Measurements from ENCODE around the gene ATP1B1.

The ATP1B1 gene

GRCh38 chr1:169100651-169101088 lies 5.8 kb upstream of the ATP1B1 start:
- H2BK5ac ChIP-seq (ENCODE audit: low read length), result no peak overlapping the region
- H3K14ac ChIP-seq (ENCODE audit: low read length), result no peak overlapping the region
- H3K27ac ChIP-seq (replicated peaks; ENCODE audit: low read length), result no peak overlapping the region
- H3K4me1 ChIP-seq (ENCODE audit: control insufficient read depth in 2 of 2, insufficient read depth in 1 of 2, low read depth in 1 of 2, low read length in 2 of 2), result peaks cover 12 to 20% of the 10 kb centered on the region in 2 donors
- no peak overlapping the region for H3K4me2 ChIP-seq (ENCODE audit: insufficient read depth, low read length, poor library complexity, severe bottlenecking)
- H2AFZ ChIP-seq (ENCODE audit: low read length), result no peak overlapping the region
- H3K4me3 ChIP-seq (ENCODE audit: low read length in 2 of 2), result no peak overlapping the region
- H3K9ac ChIP-seq (ENCODE audit: low read depth, low read length, poor library complexity), result no peak overlapping the region
- H2AK5ac ChIP-seq (ENCODE audit: low read depth, low read length), result no peak overlapping the region
- no peaks in the 10 kb centered on the region for H3K9me3 ChIP-seq (replicated peaks in 1 of 2; ENCODE audit: control insufficient read depth in 2 of 2, insufficient read depth in 1 of 2, low read depth in 1 of 2, low read length in 2 of 2)
- H3K18ac ChIP-seq (ENCODE audit: low read length), result no peak overlapping the region
- no peaks in the 10 kb centered on the region for H3K36me3 ChIP-seq (replicated peaks in 1 of 2; ENCODE audit: control insufficient read depth in 2 of 2, insufficient read depth in 2 of 2, low read length in 2 of 2)
- no peak overlapping the region for H4K91ac ChIP-seq (ENCODE audit: low read depth, low read length, poor library complexity)
- WGBS, 2 donors (ENCODE audit: extremely low coverage in 2 of 2, insufficient read length in 2 of 2, insufficient replicate concordance in 1 of 2), result no CpG with 5 or more reads among the region's 3 CpGs
- peaks cover 0 to 13% (median 2%) of the 10 kb centered on the region in 3 experiments for H3K27me3 ChIP-seq (ENCODE audit: control insufficient read depth in 3 of 3, insufficient read depth in 3 of 3, low read depth in 1 of 3, low read length in 3 of 3)
- no peak for DNase-seq (ENCODE audit: low spot score)
- no peak overlapping the region for H3K4ac ChIP-seq (ENCODE audit: low read length)
- H2BK15ac ChIP-seq (ENCODE audit: low read length), result no peak overlapping the region
- no peaks in the 10 kb centered on the region for H3K79me1 ChIP-seq (ENCODE audit: low read depth, low read length)
- H2BK12ac ChIP-seq (ENCODE audit: low read length), result no peak overlapping the region
- H2BK120ac ChIP-seq (ENCODE audit: low read depth, low read length), result no peak overlapping the region
- no peak overlapping the region for H4K8ac ChIP-seq (ENCODE audit: low read depth, low read length)
- H3K23ac ChIP-seq (ENCODE audit: low read depth, low read length, poor library complexity), result no peak overlapping the region

- no peaks in the 10 kb centered on the region for H3K9me3 ChIP-seq (replicated peaks in 1 of 2; ENCODE audit: control insufficient read depth in 2 of 2, insufficient read depth in 1 of 2, low read depth in 1 of 2, low read length in 2 of 2)
- no peak overlapping the region for H3K4ac ChIP-seq (ENCODE audit: low read length)
- H2BK120ac ChIP-seq (ENCODE audit: low read depth, low read length), result no peak overlapping the region
- H2BK5ac ChIP-seq (ENCODE audit: low read length), result no peak overlapping the region
- no peak overlapping the region for H4K8ac ChIP-seq (ENCODE audit: low read depth, low read length)
- H2AK5ac ChIP-seq (ENCODE audit: low read depth, low read length), result no peak overlapping the region
- H3K4me3 ChIP-seq (ENCODE audit: low read length in 2 of 2), result no peak overlapping the region
- H3K23ac ChIP-seq (ENCODE audit: low read depth, low read length, poor library complexity), result no peak overlapping the region
- WGBS, 2 donors (ENCODE audit: extremely low coverage in 2 of 2, insufficient read length in 2 of 2, insufficient replicate concordance in 1 of 2), result no CpG with 5 or more reads among the region's 4 CpGs
- H4K91ac ChIP-seq (ENCODE audit: low read depth, low read length, poor library complexity), result no peak overlapping the region
- DNase-seq (ENCODE audit: low spot score), result no peak
- H3K9ac ChIP-seq (ENCODE audit: low read depth, low read length, poor library complexity), result no peak overlapping the region
- H3K27me3 ChIP-seq (ENCODE audit: control insufficient read depth in 3 of 3, insufficient read depth in 3 of 3, low read depth in 1 of 3, low read length in 3 of 3), result peaks cover 0 to 13% (median 2%) of the 10 kb centered on the region in 3 experiments
- no peak overlapping the region for H2BK15ac ChIP-seq (ENCODE audit: low read length)
- H3K27ac ChIP-seq (replicated peaks; ENCODE audit: low read length), result no peak overlapping the region
- H3K4me1 ChIP-seq (ENCODE audit: control insufficient read depth in 2 of 2, insufficient read depth in 1 of 2, low read depth in 1 of 2, low read length in 2 of 2), result peaks cover 12 to 20% of the 10 kb centered on the region in 2 donors
- H3K18ac ChIP-seq (ENCODE audit: low read length), result peak overlapping the region; percentile 61
- no peaks in the 10 kb centered on the region for H3K79me1 ChIP-seq (ENCODE audit: low read depth, low read length)
- peak overlapping the region; percentile 77 for H2AFZ ChIP-seq (ENCODE audit: low read length)
- no peaks in the 10 kb centered on the region for H3K36me3 ChIP-seq (replicated peaks in 1 of 2; ENCODE audit: control insufficient read depth in 2 of 2, insufficient read depth in 2 of 2, low read length in 2 of 2)
- H3K14ac ChIP-seq (ENCODE audit: low read length), result no peak overlapping the region
- H3K4me2 ChIP-seq (ENCODE audit: insufficient read depth, low read length, poor library complexity, severe bottlenecking), result no peak overlapping the region
- H2BK12ac ChIP-seq (ENCODE audit: low read length), result no peak overlapping the region
These were observed 3.9 kb upstream of the ATP1B1 start for GRCh38 chr1:169102567-169102966.

GRCh38 chr1:169103002-169103401 lies 3.5 kb upstream of the ATP1B1 start:
- WGBS, 2 donors (ENCODE audit: extremely low coverage in 2 of 2, insufficient read length in 2 of 2, insufficient replicate concordance in 1 of 2), result no CpG with 5 or more reads among the region's 5 CpGs
- no peak overlapping the region for H3K27ac ChIP-seq (replicated peaks; ENCODE audit: low read length)

GRCh38 chr1:169103480-169103893 lies 3.0 kb upstream of the ATP1B1 start:
- no peak overlapping the region for H3K14ac ChIP-seq (ENCODE audit: low read length)
- WGBS, 2 donors (ENCODE audit: extremely low coverage in 2 of 2, insufficient read length in 2 of 2, insufficient replicate concordance in 1 of 2), result no CpG with 5 or more reads among the region's 6 CpGs
- peaks cover 0 to 13% (median 2%) of the 10 kb centered on the region in 3 experiments for H3K27me3 ChIP-seq (ENCODE audit: control insufficient read depth in 3 of 3, insufficient read depth in 3 of 3, low read depth in 1 of 3, low read length in 3 of 3)
- H3K4me2 ChIP-seq (ENCODE audit: insufficient read depth, low read length, poor library complexity, severe bottlenecking), result no peak overlapping the region
- H4K8ac ChIP-seq (ENCODE audit: low read depth, low read length), result no peak overlapping the region
- H3K36me3 ChIP-seq (replicated peaks in 1 of 2; ENCODE audit: control insufficient read depth in 2 of 2, insufficient read depth in 2 of 2, low read length in 2 of 2), result no peaks in the 10 kb centered on the region
- no peak overlapping the region for H2AK5ac ChIP-seq (ENCODE audit: low read depth, low read length)
- H3K9ac ChIP-seq (ENCODE audit: low read depth, low read length, poor library complexity), result no peak overlapping the region
- H2BK120ac ChIP-seq (ENCODE audit: low read depth, low read length), result no peak overlapping the region
- H2BK15ac ChIP-seq (ENCODE audit: low read length), result no peak overlapping the region
- H3K79me1 ChIP-seq (ENCODE audit: low read depth, low read length), result no peaks in the 10 kb centered on the region
- no peak overlapping the region for H3K23ac ChIP-seq (ENCODE audit: low read depth, low read length, poor library complexity)
- H3K4me1 ChIP-seq (ENCODE audit: control insufficient read depth in 2 of 2, insufficient read depth in 1 of 2, low read depth in 1 of 2, low read length in 2 of 2), result peaks cover 20 to 22% of the 10 kb centered on the region in 2 donors
- H2BK5ac ChIP-seq (ENCODE audit: low read length), result no peak overlapping the region
- no peak overlapping the region for H3K4me3 ChIP-seq (ENCODE audit: low read length in 2 of 2)
- H2AFZ ChIP-seq (ENCODE audit: low read length), result peak overlapping the region; percentile 77
- no peak for DNase-seq (ENCODE audit: low spot score)
- H3K18ac ChIP-seq (ENCODE audit: low read length), result no peak overlapping the region
- no peaks in the 10 kb centered on the region for H3K9me3 ChIP-seq (replicated peaks in 1 of 2; ENCODE audit: control insufficient read depth in 2 of 2, insufficient read depth in 1 of 2, low read depth in 1 of 2, low read length in 2 of 2)
- no peak overlapping the region for H2BK12ac ChIP-seq (ENCODE audit: low read length)
- H3K4ac ChIP-seq (ENCODE audit: low read length), result no peak overlapping the region
- no peak overlapping the region for H3K27ac ChIP-seq (replicated peaks; ENCODE audit: low read length)
- no peak overlapping the region for H4K91ac ChIP-seq (ENCODE audit: low read depth, low read length, poor library complexity)

More at GRCh38 chr1:169103002-169103401, 3.5 kb upstream of the ATP1B1 start:
- Histone ChIP-seq H2AK5ac (ENCODE audit: low read depth, low read length) (no peak overlapping the region), H4K8ac (ENCODE audit: low read depth, low read length) (no peak overlapping the region), H2AFZ (ENCODE audit: low read length) (peak overlapping the region; percentile 77), H3K23ac (ENCODE audit: low read depth, low read length, poor library complexity) (no peak overlapping the region), H3K4me2 (ENCODE audit: insufficient read depth, low read length, poor library complexity, severe bottlenecking) (no peak overlapping the region), H3K14ac (ENCODE audit: low read length) (no peak overlapping the region), H3K4ac (ENCODE audit: low read length) (no peak overlapping the region), H2BK12ac (ENCODE audit: low read length) (no peak overlapping the region), H3K27me3 (ENCODE audit: control insufficient read depth in 3 of 3, insufficient read depth in 3 of 3, low read depth in 1 of 3, low read length in 3 of 3) (peaks cover 0 to 13% (median 2%) of the 10 kb centered on the region in 3 experiments), H4K91ac (ENCODE audit: low read depth, low read length, poor library complexity) (no peak overlapping the region), H3K4me3 (ENCODE audit: low read length in 2 of 2) (no peak overlapping the region), H3K9me3 (replicated peaks in 1 of 2; ENCODE audit: control insufficient read depth in 2 of 2, insufficient read depth in 1 of 2, low read depth in 1 of 2, low read length in 2 of 2) (no peaks in the 10 kb centered on the region), H2BK5ac (ENCODE audit: low read length) (no peak overlapping the region), H3K36me3 (replicated peaks in 1 of 2; ENCODE audit: control insufficient read depth in 2 of 2, insufficient read depth in 2 of 2, low read length in 2 of 2) (no peaks in the 10 kb centered on the region), H3K18ac (ENCODE audit: low read length) (no peak overlapping the region), H2BK120ac (ENCODE audit: low read depth, low read length) (no peak overlapping the region), H3K4me1 (ENCODE audit: control insufficient read depth in 2 of 2, insufficient read depth in 1 of 2, low read depth in 1 of 2, low read length in 2 of 2) (peaks cover 16 to 22% of the 10 kb centered on the region in 2 donors), H3K9ac (ENCODE audit: low read depth, low read length, poor library complexity) (no peak overlapping the region), H3K79me1 (ENCODE audit: low read depth, low read length) (no peaks in the 10 kb centered on the region), H2BK15ac (ENCODE audit: low read length) (no peak overlapping the region)
- DNase-seq (ENCODE audit: low spot score), result no peak

Measured in neuronal stem cell (in vitro differentiated cells).